Loucy (cell line): ENCODE results near the gene CXCL12.

Experiments used
- H2AFZ ChIP-seq: fragments of 200-600 bp; sonication (generic); 2 replicates; pipeline ENCODE4 v1.6.0; 2016; ENCODE audit warnings: antibody characterized with exemption, mild to moderate bottlenecking, low read length, moderate library complexity
- H3F3A ChIP-seq: fragments of 200-600 bp; 2 replicates; pipeline ENCODE4 v1.6.0; 2016; ENCODE audit warnings: antibody characterized with exemption, low read depth, mild to moderate bottlenecking
- H3K27me3 ChIP-seq: fragments of 200-600 bp; sonication (generic); 2 replicates; pipeline ENCODE4 v1.6.1; 2014; ENCODE audit warnings: low read length, mild to moderate bottlenecking; ENCODE audit not compliant: insufficient read depth, poor library complexity, severe bottlenecking
- H3K36me3 ChIP-seq: fragments of 200-600 bp; sonication (generic); 2 replicates; pipeline ENCODE4 v1.6.1; 2016; ENCODE audit warnings: low read length; ENCODE audit not compliant: insufficient read depth
- H3K4me1 ChIP-seq: fragments of 200-600 bp; sonication (generic); 2 replicates; pipeline ENCODE4 v1.5.1; 2014; ENCODE audit warnings: low read length, mild to moderate bottlenecking; ENCODE audit not compliant: insufficient read depth, poor library complexity, severe bottlenecking
- H3K4me2 ChIP-seq: fragments of 200-600 bp; sonication (generic); 2 replicates; pipeline ENCODE4 v1.6.0; 2014; ENCODE audit warnings: antibody characterized with exemption, low read length, low read depth, mild to moderate bottlenecking; ENCODE audit not compliant: poor library complexity, severe bottlenecking
- H3K4me3 ChIP-seq: fragments of 200-600 bp; sonication (generic); 2 replicates; pipeline ENCODE4 v1.5.1; 2014; ENCODE audit warnings: low read length, mild to moderate bottlenecking, mixed read lengths; ENCODE audit not compliant: poor library complexity, severe bottlenecking
- H3K79me2 ChIP-seq: fragments of 200-600 bp; sonication (generic); 2 replicates; pipeline ENCODE4 v1.6.1; 2014; ENCODE audit warnings: low read length; ENCODE audit not compliant: insufficient read depth
- H3K9ac ChIP-seq: fragments of 200-600 bp; sonication (generic); 2 replicates; pipeline ENCODE4 v1.6.0; 2014; ENCODE audit warnings: mild to moderate bottlenecking, low read depth, low read length, moderate library complexity; ENCODE audit not compliant: poor library complexity, severe bottlenecking
- H3K9me2 ChIP-seq: fragments of 200-600 bp; sonication (generic); replicated peaks from 2 replicates; pipeline ENCODE4 v1.6.1; 2016; ENCODE audit warnings: low read depth, low read length, mixed read lengths
- H3K9me3 ChIP-seq: fragments of 200-600 bp; sonication (generic); 2 replicates; pipeline ENCODE4 v1.6.1; 2014; ENCODE audit warnings: mild to moderate bottlenecking, antibody characterized with exemption, low read length, low read depth; ENCODE audit not compliant: insufficient read depth
- H4K20me1 ChIP-seq: fragments of 200-600 bp; sonication (generic); 2 replicates; pipeline ENCODE4 v1.6.0; 2014; ENCODE audit warnings: antibody characterized with exemption, low read length, mild to moderate bottlenecking; ENCODE audit not compliant: insufficient read depth, poor library complexity, severe bottlenecking
- CTCF ChIP-seq: fragments of 200-600 bp; sonication (generic); conservative IDR thresholded peaks from 2 replicates; pipeline ENCODE4 v1.5.1; 2014; ENCODE audit warnings: mild to moderate bottlenecking, antibody characterized with exemption, low read length
- EZH2phosphoT487 ChIP-seq: fragments of 200-600 bp; IDR thresholded peaks from 2 replicates; pipeline ENCODE4 v1.6.1; 2018; ENCODE audit warnings: antibody characterized with exemption, mild to moderate bottlenecking, moderate library complexity, borderline replicate concordance

The CXCL12 gene

GRCh38 chr10:44341886-44342285 lies 43.0 kb downstream of the CXCL12 start:
- H3K4me2 ChIP-seq: no peak overlapping the region
- no peak overlapping the region for H3K9ac ChIP-seq
- H3K4me1 ChIP-seq: no peaks in the 10 kb centered on the region
- H3K79me2 ChIP-seq: no peaks in the 10 kb centered on the region
- H3F3A ChIP-seq: no peaks in the 10 kb centered on the region
- no peaks in the 10 kb centered on the region for H3K9me2 ChIP-seq
- no peaks in the 10 kb centered on the region for H3K36me3 ChIP-seq
- H4K20me1 ChIP-seq: no peaks in the 10 kb centered on the region
- H3K27me3 ChIP-seq: no peaks in the 10 kb centered on the region
- no peak overlapping the region for H2AFZ ChIP-seq
- H3K4me3 ChIP-seq: no peak overlapping the region
- no peaks in the 10 kb centered on the region for H3K9me3 ChIP-seq
- no peak for TF ChIP-seq CTCF
- no peak for TF ChIP-seq EZH2phosphoT487

- Histone ChIP-seq H3K4me1 (no peaks in the 10 kb centered on the region), H4K20me1 (no peaks in the 10 kb centered on the region), H3F3A (no peaks in the 10 kb centered on the region), H3K36me3 (no peaks in the 10 kb centered on the region), H3K4me3 (no peak overlapping the region), H3K9me2 (no peaks in the 10 kb centered on the region), H3K27me3 (no peaks in the 10 kb centered on the region), H3K79me2 (no peaks in the 10 kb centered on the region), H3K9me3 (no peaks in the 10 kb centered on the region), H3K9ac (no peak overlapping the region), H3K4me2 (no peak overlapping the region), H2AFZ (no peak overlapping the region)
- TF ChIP-seq CTCF (no peak), EZH2phosphoT487 (no peak)
Measured at GRCh38 chr10:44340557-44340956, 44.3 kb downstream of the CXCL12 start.

GRCh38 chr10:44339218-44339617 lies 45.7 kb downstream of the CXCL12 start:
- Histone ChIP-seq H3K9ac (no peak overlapping the region), H2AFZ (no peak overlapping the region), H3K4me1 (no peaks in the 10 kb centered on the region), H3K4me2 (no peak overlapping the region), H3K27me3 (no peaks in the 10 kb centered on the region), H3K4me3 (no peak overlapping the region), H4K20me1 (no peaks in the 10 kb centered on the region), H3K9me2 (no peaks in the 10 kb centered on the region), H3K79me2 (no peaks in the 10 kb centered on the region), H3F3A (no peaks in the 10 kb centered on the region), H3K9me3 (no peaks in the 10 kb centered on the region), H3K36me3 (no peaks in the 10 kb centered on the region)
- TF ChIP-seq EZH2phosphoT487: no peak
- no peak for TF ChIP-seq CTCF
